GM23248 (cell line): ENCODE results near the gene SLC39A12.

ENCODE experiments used
- EZH2 ChIP-seq: fragments of 200-600 bp; sonication (generic); IDR thresholded peaks from 2 replicates; pipeline ENCODE4 v1.6.1; 2018; ENCODE audit warnings: antibody characterized with exemption, mild to moderate bottlenecking; ENCODE audit not compliant: insufficient read depth, poor library complexity, severe bottlenecking
- EZH2phosphoT487 ChIP-seq: fragments of 200-600 bp; sonication (generic); IDR thresholded peaks from 2 replicates; pipeline ENCODE4 v1.6.1; 2018; ENCODE audit warnings: antibody characterized with exemption, moderate library complexity, mild to moderate bottlenecking, low read depth; ENCODE audit not compliant: insufficient read depth

DNA sequence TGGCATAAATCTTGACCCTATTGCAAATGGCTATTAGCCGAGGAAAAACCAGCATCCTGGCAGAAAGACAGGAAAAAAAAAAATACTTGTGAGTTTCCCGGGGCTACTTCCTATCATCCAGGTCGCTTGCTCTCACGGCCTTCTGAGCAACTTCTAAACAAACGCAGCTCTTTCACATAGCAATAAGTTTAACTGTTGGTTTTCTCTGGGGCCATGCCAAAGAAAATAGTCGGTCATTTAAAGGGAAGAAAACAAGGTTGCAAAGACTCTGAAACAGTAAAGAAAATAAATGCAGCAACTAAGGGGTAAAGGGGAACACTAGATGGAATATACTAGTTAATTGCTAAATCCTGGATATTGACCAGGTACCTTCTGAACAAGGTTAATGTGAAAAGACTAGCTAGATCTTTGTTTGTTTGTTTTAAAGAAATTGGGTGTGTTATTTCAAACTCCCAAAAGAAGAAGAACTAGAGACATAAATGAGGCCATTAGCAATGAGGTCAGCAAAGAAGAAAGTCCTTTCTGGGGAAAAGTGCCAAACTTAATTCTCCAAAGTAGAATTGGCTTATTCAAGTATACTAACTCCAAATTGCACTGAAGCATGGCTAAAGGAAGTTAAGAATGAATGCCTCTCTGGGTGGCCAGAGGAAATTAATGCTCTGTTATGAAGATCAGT lies 54.2 kb downstream of the SLC39A12 start:
- TF ChIP-seq EZH2 (no peak), EZH2phosphoT487 (no peak)
